T-helper 17 cell (primary cell): ENCODE measurements around the gene SNRNP25. TPM values are rescaled to one million over a fixed set of nuclear protein-coding genes. Genes with fewer than 3 reads are reported as not detected.
"Not testable (repeated sequence)": the region's sequence is repeated elsewhere in the genome, so short reads cannot be mapped to it uniquely, and the experiment has no call there.

Source experiments
- ATAC-seq: fragments of 150-1000 bp; cut with Tn5 transposase; 2 replicates; pipeline ENCODE4 v1.10.0; 2021; ENCODE audit warnings: mild to moderate bottlenecking, moderate library complexity
- DNase-seq, 3 donors: peaks; one replicate each; pipeline versions ENCODE4 v3.0.0 to v3.0.0-alpha.2; 2020 to 2021
- H3K9me3 ChIP-seq: one replicate; pipeline ENCODE4 v1.7.0; 2013; ENCODE audit warnings: low read length, mild to moderate bottlenecking; ENCODE audit not compliant: control insufficient read depth, poor library complexity, severe bottlenecking
- H3K27ac Mint-ChIP-seq: one replicate; pipeline ENCODE4 v1.8.0; 2022; ENCODE audit warnings: mild to moderate bottlenecking, moderate library complexity, mixed read lengths
- H3K27me3 Mint-ChIP-seq: one replicate; pipeline ENCODE4 v1.8.0; 2022; ENCODE audit warnings: mixed read lengths
- H3K36me3 Mint-ChIP-seq: one replicate; pipeline ENCODE4 v1.8.0; 2022; ENCODE audit warnings: low read depth, mixed read lengths
- H3K4me1 Mint-ChIP-seq: one replicate; pipeline ENCODE4 v1.8.0; 2022; ENCODE audit warnings: mild to moderate bottlenecking, mixed read lengths
- H3K4me3 Mint-ChIP-seq: one replicate; pipeline ENCODE4 v1.8.0; 2022; ENCODE audit warnings: mild to moderate bottlenecking, moderate library complexity, mixed read lengths
- total RNA-seq, 4 donors: library from RNA in 2 of 4; stranded (reverse) in 2 of 4; gene quantifications; one replicate each; pipeline ENCODE4 v1.2.3 and lab custom pipeline; 2022 to 2026

SNRNP25 gene
- total RNA-seq (1 to 10 TPM; 6.5 to 7.3 TPM), total RNA-seq (lab: John Stamatoyannopoulos, UW) (5.7 to 12.4 reads per million in 2 donors)

- Mint-ChIP-seq H3K27me3 (no peaks in the 10 kb centered on the region), H3K36me3 (peaks cover 4% of the 10 kb centered on the region), H3K4me3 (peak within 1 kb of the TSS; percentile 98), H3K27ac (peak within 1 kb of the TSS; percentile 94), H3K4me1 (peaks cover 28% of the 10 kb centered on the region)
- H3K9me3 ChIP-seq = no peaks in the 10 kb centered on the region
- DNase-seq (peak; percentile 88 to 99 (median 99)), ATAC-seq (peak; percentile 97)
Observed at GRCh38 chr16:53346-54236, at the start of gene SNRNP25, which contains the start of gene POLR3K. Gene SNRNP25, plus strand, starts transcription at chr16:53828. Its CDS starts 189 bp downstream, at chr16:54017. Gene POLR3K, minus strand, starts transcription at chr16:53608. Its CDS starts 22 bp downstream, at chr16:53586.

GRCh38 chr16:9903-10665 lies 43.5 kb upstream of the SNRNP25 start:
- H3K4me3 Mint-ChIP-seq = peak overlapping the region; percentile 52
- no peaks in the 10 kb centered on the region for H3K9me3 ChIP-seq
- peaks cover 2% of the 10 kb centered on the region for H3K4me1 Mint-ChIP-seq
- H3K27ac Mint-ChIP-seq = no peak overlapping the region
- no peaks in the 10 kb centered on the region for H3K27me3 Mint-ChIP-seq
- H3K36me3 Mint-ChIP-seq = no peaks in the 10 kb centered on the region
- ATAC-seq (peak; percentile 94), DNase-seq (peak in 1 of 3 donors; percentile 22)

GRCh38 chr16:10772-11171 lies 42.9 kb upstream of the SNRNP25 start:
- not testable (repeated sequence) for H3K9me3 ChIP-seq, H3K36me3 Mint-ChIP-seq, H3K27me3 Mint-ChIP-seq, H3K27ac Mint-ChIP-seq, H3K4me1 Mint-ChIP-seq
- ATAC-seq (peak; percentile 66), DNase-seq (peak; percentile 67 to 82 (median 78))
- H3K4me3 Mint-ChIP-seq = peak overlapping the region; percentile 57

GRCh38 chr16:17062-17765 lies 36.4 kb upstream of the SNRNP25 start:
- H3K27me3 Mint-ChIP-seq, H3K4me3 Mint-ChIP-seq, ATAC-seq, H3K9me3 ChIP-seq, H3K27ac Mint-ChIP-seq, H3K36me3 Mint-ChIP-seq, DNase-seq, H3K4me1 Mint-ChIP-seq: not testable (repeated sequence)

DNA sequence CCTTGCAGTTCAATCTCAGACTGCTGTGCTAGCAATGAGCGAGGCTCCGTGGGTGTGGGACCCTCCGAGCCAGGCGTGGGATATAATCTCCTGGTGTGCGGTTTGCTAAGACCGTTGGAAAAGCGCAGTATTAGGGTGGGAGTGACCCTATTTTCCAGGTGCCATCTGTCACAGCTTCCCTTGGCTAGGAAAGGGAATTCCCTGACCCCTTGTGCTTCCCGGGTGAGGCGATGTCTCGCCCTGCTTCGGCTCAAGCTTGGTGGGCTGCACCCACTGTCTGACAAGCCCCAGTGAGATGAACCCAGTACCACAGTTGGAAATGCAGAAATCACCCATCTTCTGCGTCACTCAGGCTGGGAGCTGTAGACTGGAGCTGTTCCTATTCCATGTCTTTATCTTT lies 32.7 kb upstream of the SNRNP25 start:
- H3K36me3 Mint-ChIP-seq, H3K9me3 ChIP-seq, DNase-seq, ATAC-seq, H3K27ac Mint-ChIP-seq, H3K4me1 Mint-ChIP-seq, H3K27me3 Mint-ChIP-seq, H3K4me3 Mint-ChIP-seq: not testable (repeated sequence)

DNA sequence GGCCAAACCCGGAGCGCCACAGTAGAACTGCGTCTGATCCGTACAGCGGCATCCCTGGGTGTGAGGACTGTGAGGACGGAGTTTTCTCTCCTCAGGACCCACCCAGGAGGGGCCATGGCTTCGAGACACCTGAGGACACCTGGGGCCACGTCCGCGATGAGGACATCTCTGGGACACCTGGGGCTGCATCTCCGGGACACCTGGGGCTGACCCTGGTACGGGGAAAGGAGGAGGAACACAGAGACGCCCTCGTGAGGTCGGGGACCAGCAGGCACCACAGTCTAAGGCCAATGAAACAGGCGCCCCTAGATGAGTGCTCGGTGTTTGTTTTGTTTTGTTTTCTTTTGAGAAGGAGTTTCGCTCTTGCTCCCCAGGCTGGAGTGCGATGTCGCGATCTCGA lies 29.5 kb upstream of the SNRNP25 start:
- not testable (repeated sequence) for ATAC-seq, H3K27ac Mint-ChIP-seq, H3K4me3 Mint-ChIP-seq, H3K4me1 Mint-ChIP-seq, DNase-seq, H3K27me3 Mint-ChIP-seq, H3K36me3 Mint-ChIP-seq, H3K9me3 ChIP-seq

GRCh38 chr16:25926-26348 lies 27.7 kb upstream of the SNRNP25 start:
- not testable (repeated sequence) for H3K36me3 Mint-ChIP-seq, H3K4me3 Mint-ChIP-seq
- ATAC-seq = peak; percentile 44

DNA sequence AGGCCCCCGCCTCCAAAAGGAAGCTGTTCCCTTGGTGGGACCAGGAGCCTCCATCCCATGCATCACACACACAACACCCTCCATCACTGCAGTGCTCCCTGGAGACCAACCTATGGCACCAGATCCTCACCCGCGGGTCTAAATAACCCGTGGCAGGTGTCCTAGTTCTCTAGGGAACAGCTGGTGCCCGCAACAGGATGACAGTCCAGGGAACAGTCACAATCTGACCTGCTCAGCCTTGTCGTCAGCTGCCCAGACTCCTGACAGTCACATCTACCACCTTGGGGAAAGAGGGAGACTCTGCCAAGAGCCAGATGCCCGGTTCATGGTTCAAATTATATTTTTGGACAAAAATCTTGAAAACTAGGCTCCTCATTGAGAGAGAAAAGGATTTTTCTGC lies 23.0 kb upstream of the SNRNP25 start:
- not testable (repeated sequence) for H3K27me3 Mint-ChIP-seq, H3K4me3 Mint-ChIP-seq, H3K36me3 Mint-ChIP-seq, DNase-seq, H3K4me1 Mint-ChIP-seq, ATAC-seq, H3K9me3 ChIP-seq, H3K27ac Mint-ChIP-seq

More at GRCh38 chr16:25926-26348, 27.7 kb upstream of the SNRNP25 start:
- not testable (repeated sequence) for H3K27ac Mint-ChIP-seq, DNase-seq, H3K9me3 ChIP-seq, H3K4me1 Mint-ChIP-seq, H3K27me3 Mint-ChIP-seq

DNA sequence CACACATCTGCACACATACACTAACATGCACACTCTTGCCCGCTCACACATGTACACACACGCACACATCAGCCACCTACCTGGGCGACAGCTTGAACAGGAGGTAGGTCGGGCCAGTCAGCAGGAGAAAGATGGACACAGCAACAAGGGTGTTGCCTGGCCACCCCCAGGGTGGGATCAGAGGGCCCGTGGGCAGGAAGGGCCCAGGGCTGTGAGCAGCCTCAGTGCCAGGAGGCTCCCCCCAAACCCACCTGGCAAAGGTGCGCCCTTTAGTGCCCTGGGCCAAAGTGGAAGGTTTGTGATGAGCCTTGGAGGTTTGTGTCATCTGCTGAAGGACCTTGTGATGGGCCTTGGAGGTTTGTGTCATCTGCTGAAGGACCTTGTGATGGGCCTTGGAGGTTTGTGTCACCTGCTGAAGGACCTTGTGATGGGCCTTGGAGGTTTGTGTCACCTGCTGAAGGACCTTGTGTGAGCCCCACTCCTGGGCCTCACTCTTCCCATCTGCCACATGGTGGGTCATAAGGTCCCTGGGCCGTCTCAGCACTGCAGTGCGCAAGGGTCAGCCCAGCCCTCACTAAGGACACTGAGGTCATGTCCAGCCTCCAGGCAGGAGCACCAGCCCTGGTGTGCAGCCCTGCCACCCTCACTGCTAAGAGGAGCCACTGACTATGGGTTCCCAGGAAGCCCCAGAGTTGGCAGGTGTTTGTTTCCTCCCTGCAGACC lies 20.3 kb upstream of the SNRNP25 start:
- peaks cover 17% of the 10 kb centered on the region for H3K4me1 Mint-ChIP-seq
- not testable (repeated sequence) for H3K27me3 Mint-ChIP-seq, H3K4me3 Mint-ChIP-seq, H3K9me3 ChIP-seq, ATAC-seq, H3K36me3 Mint-ChIP-seq, DNase-seq, H3K27ac Mint-ChIP-seq

GRCh38 chr16:33877-34647 lies 19.6 kb upstream of the SNRNP25 start:
- no peaks in the 10 kb centered on the region for H3K27me3 Mint-ChIP-seq
- H3K4me1 Mint-ChIP-seq = peaks cover 23% of the 10 kb centered on the region
- no peak overlapping the region for H3K27ac Mint-ChIP-seq
- ATAC-seq = no peak
- H3K36me3 Mint-ChIP-seq = no peaks in the 10 kb centered on the region
- H3K9me3 ChIP-seq = no peaks in the 10 kb centered on the region
- DNase-seq = no peak
- peak overlapping the region; percentile 36 for H3K4me3 Mint-ChIP-seq

DNA sequence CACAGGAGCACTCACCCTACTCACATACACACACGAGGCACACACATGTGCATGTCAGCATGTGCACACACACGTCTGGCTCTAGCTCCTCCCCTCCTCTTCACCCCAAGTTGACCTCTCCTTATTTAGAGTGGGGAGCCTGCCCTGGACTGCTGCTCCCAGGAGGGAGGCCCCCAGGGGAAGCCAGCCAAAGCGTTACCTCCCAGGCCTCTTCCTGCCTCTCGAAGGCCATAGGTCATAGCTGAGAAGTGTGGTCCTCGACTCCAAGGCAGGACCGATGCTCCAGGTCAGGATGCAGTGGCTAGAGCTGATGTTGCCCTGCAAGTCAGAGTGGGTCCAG lies 19.0 kb upstream of the SNRNP25 start:
- no peak overlapping the region for H3K27ac Mint-ChIP-seq
- ATAC-seq (no peak), DNase-seq (no peak)
- no peaks in the 10 kb centered on the region for H3K27me3 Mint-ChIP-seq
- H3K9me3 ChIP-seq = no peaks in the 10 kb centered on the region
- no peaks in the 10 kb centered on the region for H3K36me3 Mint-ChIP-seq
- peak overlapping the region; percentile 36 for H3K4me3 Mint-ChIP-seq
- H3K4me1 Mint-ChIP-seq = peaks cover 29% of the 10 kb centered on the region
